Stimulated activated CD4-positive, alpha-beta T cell treated with anti-CD3 and anti-CD28 coated beads, Interleukin-4, amount 100 ng/mL, for 4 hours (primary cell): ENCODE data around the gene SFI1.
"Not testable (repeated sequence)": the region's sequence is repeated elsewhere in the genome, so short reads cannot be mapped to it uniquely, and the experiment has no call there.

ENCODE experiments used
- DNase-seq, 2 experiments: peaks; one replicate each; pipeline ENCODE4 v3.0.0-alpha.2; 2020

SFI1 gene

GRCh38 chr22:31496007-31496734 is at the start of gene SFI1:
Gene SFI1, plus strand, starts transcription at chr22:31496536. Its CDS starts 11,749 bp downstream, at chr22:31508285.
- DNase-seq, result peak; percentile 94 to 95

GRCh38 chr22:31446767-31447166 is 49.6 kb upstream of the SFI1 start:
- DNase-seq, result no peak

GRCh38 chr22:31447337-31447736 is 49.0 kb upstream of the SFI1 start:
- DNase-seq, result no peak

GRCh38 chr22:31448382-31448781 is 48.0 kb upstream of the SFI1 start:
- no peak for DNase-seq

- DNase-seq, result no peak
These were observed 46.8 kb upstream of the SFI1 start for GRCh38 chr22:31449506-31449905.

GRCh38 chr22:31451709-31452571 is 44.4 kb upstream of the SFI1 start:
- no peak for DNase-seq

- DNase-seq, result no peak
These were observed 34.6 kb upstream of the SFI1 start for GRCh38 chr22:31461699-31462098.

GRCh38 chr22:31465307-31465706 is 31.0 kb upstream of the SFI1 start:
- DNase-seq, result no peak

GRCh38 chr22:31474743-31475142 is 21.6 kb upstream of the SFI1 start:
- no peak for DNase-seq

GRCh38 chr22:31475800-31476199 is 20.5 kb upstream of the SFI1 start:
- DNase-seq, result no peak

GRCh38 chr22:31477329-31477728 is 19.0 kb upstream of the SFI1 start:
- no peak for DNase-seq

GRCh38 chr22:31481129-31481528 is 15.2 kb upstream of the SFI1 start:
- no peak for DNase-seq

GRCh38 chr22:31482470-31482869 is 13.9 kb upstream of the SFI1 start:
- not testable (repeated sequence) for DNase-seq

- DNase-seq, result not testable (repeated sequence)
These were observed 10.0 kb upstream of the SFI1 start for GRCh38 chr22:31486369-31486768.

- DNase-seq, result no peak
These were observed 9.4 kb upstream of the SFI1 start for GRCh38 chr22:31486951-31487350.

GRCh38 chr22:31488346-31488883 is 7.9 kb upstream of the SFI1 start:
- no peak for DNase-seq

GRCh38 chr22:31488988-31489617 is 7.2 kb upstream of the SFI1 start:
- peak; percentile 12 to 39 for DNase-seq

- DNase-seq, result peak; percentile 80 to 84
These were observed 6.5 kb upstream of the SFI1 start, which contains the start of gene EIF4ENIF1 for GRCh38 chr22:31489632-31490495. Gene EIF4ENIF1, minus strand, starts transcription at chr22:31489842. Its CDS starts 1,124 bp downstream, at chr22:31488718.

GRCh38 chr22:31490496-31490925 is 5.8 kb upstream of the SFI1 start:
- DNase-seq, result peak; percentile 21 to 46

GRCh38 chr22:31491218-31491962 is 4.9 kb upstream of the SFI1 start:
- DNase-seq, result no peak

GRCh38 chr22:31492151-31492550 is 4.2 kb upstream of the SFI1 start:
- no peak for DNase-seq
